SW 1271 (cell line): ENCODE data around the gene GFOD1.

Source experiments
- DNase-seq, 2 experiments: peaks; one replicate each; lab custom pipeline; 2025; lab: John Stamatoyannopoulos, UW

Gene GFOD1

GRCh38 chr6:13487122-13488014 lies at the start of gene GFOD1:
Gene GFOD1 (minus strand): TSS chr6:13487600. CDS start chr6:13486890, 710 bp downstream.
- DNase-seq = peak; percentile 65 to 83

GRCh38 chr6:13536796-13537526 lies 49.6 kb upstream of the GFOD1 start:
- no peak for DNase-seq

GRCh38 chr6:13535306-13535705 lies 47.9 kb upstream of the GFOD1 start:
- DNase-seq = no peak

- DNase-seq = no peak
Observed at GRCh38 chr6:13534536-13534935, 47.1 kb upstream of the GFOD1 start.

- no peak for DNase-seq
Observed at GRCh38 chr6:13531956-13532355, 44.6 kb upstream of the GFOD1 start.

GRCh38 chr6:13528777-13529343 lies 41.5 kb upstream of the GFOD1 start:
- no peak for DNase-seq

GRCh38 chr6:13528232-13528631 lies 40.8 kb upstream of the GFOD1 start:
- DNase-seq = no peak

GRCh38 chr6:13527671-13528056 lies 40.3 kb upstream of the GFOD1 start:
- no peak for DNase-seq

GRCh38 chr6:13526727-13527670 lies 39.6 kb upstream of the GFOD1 start:
- no peak for DNase-seq

GRCh38 chr6:13526357-13526726 lies 38.9 kb upstream of the GFOD1 start:
- DNase-seq = no peak

- no peak for DNase-seq
Observed at GRCh38 chr6:13524801-13525508, 37.6 kb upstream of the GFOD1 start.

- DNase-seq = no peak
Observed at GRCh38 chr6:13523826-13524622, 36.6 kb upstream of the GFOD1 start.

- DNase-seq = no peak
Observed at GRCh38 chr6:13522656-13523055, 35.3 kb upstream of the GFOD1 start.

GRCh38 chr6:13519839-13520238 lies 32.4 kb upstream of the GFOD1 start:
- DNase-seq = no peak

- no peak for DNase-seq
Observed at GRCh38 chr6:13517116-13517515, 29.7 kb upstream of the GFOD1 start.

GRCh38 chr6:13515912-13516311 lies 28.5 kb upstream of the GFOD1 start:
- DNase-seq = no peak

GRCh38 chr6:13513626-13514502 lies 26.5 kb upstream of the GFOD1 start:
- no peak for DNase-seq

- DNase-seq = no peak
Observed at GRCh38 chr6:13512900-13513299, 25.5 kb upstream of the GFOD1 start.
